Left hindlimb (tissue), 1 donor: ENCODE measurements around the gene MED26.

Experiments
- DNase-seq: peaks from one replicate; pipeline ENCODE4 v3.0.0-alpha.2; 2018

The MED26 gene

GRCh38 chr19:16587833-16588823 is 39.9 kb downstream of the MED26 start:
- DNase-seq = no peak

GRCh38 chr19:16586991-16587832 is 40.8 kb downstream of the MED26 start:
- DNase-seq = no peak

DNA sequence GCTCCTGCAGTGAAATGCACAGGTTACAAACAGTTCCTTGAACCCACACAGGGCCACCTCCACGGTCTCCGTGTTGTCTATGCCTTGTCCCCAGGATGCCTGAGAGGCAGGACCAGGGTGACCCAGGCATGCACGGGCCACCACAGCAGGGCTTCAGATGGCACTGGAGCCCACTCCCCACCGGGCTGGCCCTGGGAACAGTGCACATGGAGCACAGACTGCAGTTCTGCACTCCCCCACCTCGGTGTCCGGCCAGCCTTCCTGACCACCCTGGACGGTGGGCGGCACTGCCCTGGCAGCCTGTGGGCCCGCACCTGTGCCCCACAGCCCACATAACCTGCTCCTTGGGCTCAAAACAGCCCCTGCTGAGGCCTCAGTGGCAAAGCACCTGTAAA is 41.5 kb downstream of the MED26 start:
- no peak for DNase-seq

GRCh38 chr19:16585808-16586476 is 42.1 kb downstream of the MED26 start:
- DNase-seq = no peak

- DNase-seq = no peak
These were observed 42.8 kb downstream of the MED26 start for GRCh38 chr19:16585094-16585801.

DNA sequence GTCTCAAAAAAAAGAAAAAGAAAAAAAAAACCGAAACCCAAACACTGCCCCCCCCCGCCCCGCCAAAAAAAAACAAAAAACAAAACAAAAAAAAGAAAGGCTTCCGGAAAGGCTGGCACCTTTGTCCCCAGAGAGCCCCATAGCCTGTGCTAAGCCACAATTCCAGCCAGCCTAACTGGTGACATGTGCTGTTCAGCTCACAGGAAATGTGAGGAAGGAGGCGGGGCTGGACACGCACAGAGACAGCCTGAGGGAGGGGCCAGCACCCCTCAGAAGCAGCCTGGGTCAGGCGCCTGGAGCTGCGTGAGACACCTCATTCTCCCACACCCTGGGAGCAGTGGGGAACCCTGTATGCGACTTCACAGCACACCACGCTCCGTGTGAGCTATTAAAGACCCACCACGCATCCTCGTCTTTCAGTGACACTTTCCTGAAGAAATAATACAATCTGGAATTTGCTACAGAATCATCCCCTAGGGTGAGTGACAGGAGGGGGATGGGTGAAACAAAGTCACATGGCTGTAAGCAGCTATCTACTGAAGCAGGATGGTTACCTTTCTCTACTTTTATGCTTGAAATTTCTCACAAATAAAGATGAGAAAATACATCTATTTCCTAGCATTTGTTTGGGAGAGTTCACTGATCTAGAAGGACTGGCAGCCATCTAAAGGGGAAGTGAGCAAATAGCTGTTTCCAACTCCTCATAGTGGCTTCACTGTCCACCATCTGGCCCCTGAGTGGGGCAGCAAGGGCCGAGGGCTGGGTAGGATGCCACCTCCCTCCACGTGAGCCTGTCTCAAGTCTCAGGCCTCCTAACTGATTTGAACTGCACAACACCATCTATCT is 43.5 kb downstream of the MED26 start:
- peak; percentile 70 for DNase-seq

DNA sequence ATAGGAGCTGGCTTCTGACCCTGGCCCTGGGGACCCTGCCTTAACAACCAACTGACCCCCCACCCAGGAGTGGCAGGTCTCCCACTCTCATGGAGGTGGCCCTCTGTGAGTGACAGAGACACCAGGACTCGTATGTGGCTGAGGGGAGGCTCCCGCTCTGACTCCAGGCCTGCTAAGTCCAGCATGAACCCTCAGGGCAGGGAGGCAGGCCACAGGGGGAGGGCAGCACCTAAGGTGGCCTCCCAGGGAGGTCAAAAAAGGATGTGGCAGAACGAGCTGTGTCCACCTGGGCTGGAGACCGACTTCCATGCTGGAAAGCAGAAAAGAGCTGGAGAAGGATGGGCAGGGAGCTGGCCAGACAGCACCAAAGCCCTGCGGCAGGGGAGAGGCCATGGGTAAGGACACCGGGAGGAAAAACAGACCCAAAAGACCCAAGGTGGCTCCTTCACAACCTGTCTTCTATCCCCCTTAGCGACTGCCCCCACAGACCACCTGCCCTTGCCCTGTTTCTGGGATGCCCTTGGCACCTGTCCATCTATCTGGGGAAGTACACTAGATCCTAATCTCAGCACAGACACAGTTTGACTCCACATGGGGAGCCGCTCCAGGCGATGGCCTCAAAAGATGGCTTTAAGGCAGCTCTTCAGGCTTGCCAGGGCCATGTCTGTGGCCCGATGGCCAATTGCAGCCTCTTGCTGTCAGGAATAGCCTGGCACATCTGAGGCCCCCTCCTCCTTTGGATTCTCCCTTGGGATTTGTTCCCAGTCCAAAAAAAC is 45.3 kb downstream of the MED26 start:
- DNase-seq = no peak

DNA sequence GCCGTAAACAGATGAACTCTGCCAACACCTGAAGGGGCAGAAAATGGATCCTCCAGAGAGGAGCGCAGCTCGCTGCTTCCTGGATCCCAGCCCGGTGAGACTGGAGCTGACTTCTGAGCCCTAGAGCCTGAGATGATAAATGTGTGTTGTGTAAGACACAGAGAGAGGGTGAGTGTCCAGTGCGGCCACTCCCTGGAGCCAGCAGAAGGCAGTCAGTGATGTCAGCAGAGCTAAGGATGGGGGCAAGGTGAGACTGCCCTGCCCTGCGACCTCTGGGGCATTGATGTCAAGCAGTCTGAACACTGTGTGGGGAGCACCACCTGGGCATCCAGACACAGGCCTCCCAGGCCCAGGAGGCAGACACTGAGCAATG is 46.0 kb downstream of the MED26 start:
- DNase-seq = no peak

DNA sequence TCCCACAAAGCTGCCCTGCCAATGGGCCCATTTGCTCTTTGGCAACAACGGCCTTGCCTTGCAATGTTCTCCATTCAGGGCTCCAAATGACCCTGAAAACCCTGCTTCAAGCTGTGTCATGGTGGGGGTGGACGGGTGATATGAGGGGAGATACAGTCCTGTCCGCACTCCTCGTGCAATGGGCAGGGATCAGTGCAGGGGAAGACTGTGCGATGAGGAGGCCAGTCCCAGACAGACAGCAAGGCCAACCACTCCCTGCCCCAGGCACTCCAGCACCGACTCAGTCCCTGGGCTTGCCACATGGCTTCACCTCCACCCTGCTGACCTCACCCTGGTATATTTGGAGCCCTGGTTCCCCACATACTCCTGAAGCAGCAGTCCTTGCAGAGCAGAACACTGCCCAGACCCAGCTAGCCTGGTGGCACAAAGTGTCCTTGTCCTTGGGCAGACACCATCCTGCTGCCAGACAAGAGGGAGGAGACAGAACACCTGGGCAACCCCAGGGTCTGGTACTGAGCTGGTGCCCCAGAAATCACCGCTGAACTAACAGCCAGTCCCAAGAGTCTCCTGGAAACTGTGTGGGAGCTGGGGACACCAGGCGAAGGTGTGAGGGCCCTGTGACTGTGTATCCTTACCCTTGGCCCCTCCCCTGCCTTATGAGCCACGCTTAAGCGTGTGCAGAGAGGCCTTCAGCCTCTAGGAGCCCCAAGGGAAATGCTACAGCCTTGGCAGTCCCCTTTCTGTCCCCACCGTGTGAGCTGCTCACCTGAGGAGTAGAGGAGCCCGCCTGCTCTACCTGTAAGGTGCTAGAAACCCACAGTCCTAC is 46.6 kb downstream of the MED26 start:
- no peak for DNase-seq

GRCh38 chr19:16579381-16579780 is 48.6 kb downstream of the MED26 start:
- no peak for DNase-seq

DNA sequence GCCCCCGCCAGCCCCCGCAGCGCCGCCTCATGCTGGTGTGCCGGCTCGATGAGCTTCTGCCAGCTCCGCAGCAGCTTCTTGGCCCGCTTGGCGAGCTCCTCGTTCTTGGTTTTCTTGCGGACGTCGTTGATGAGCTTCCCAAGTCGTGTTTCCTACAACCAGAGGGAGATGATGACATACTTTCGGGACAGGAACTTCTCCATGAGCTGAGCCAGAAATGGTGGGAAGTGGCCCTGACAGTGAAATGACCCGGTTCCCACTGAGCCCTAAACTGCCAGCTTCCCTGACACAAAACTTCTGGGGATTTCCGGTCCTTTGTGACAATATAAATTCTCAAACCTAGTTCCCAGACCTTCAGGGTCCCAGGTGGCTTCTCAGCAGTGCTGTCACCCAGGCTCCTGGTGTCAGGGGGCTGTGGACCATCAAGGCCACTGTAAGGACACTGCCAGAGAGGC is 50.4 kb downstream of the MED26 start:
- no peak for DNase-seq

GRCh38 chr19:16576690-16577530 is 51.1 kb downstream of the MED26 start:
- DNase-seq = no peak

- no peak for DNase-seq
These were observed 51.9 kb downstream of the MED26 start for GRCh38 chr19:16575861-16576689.

DNA sequence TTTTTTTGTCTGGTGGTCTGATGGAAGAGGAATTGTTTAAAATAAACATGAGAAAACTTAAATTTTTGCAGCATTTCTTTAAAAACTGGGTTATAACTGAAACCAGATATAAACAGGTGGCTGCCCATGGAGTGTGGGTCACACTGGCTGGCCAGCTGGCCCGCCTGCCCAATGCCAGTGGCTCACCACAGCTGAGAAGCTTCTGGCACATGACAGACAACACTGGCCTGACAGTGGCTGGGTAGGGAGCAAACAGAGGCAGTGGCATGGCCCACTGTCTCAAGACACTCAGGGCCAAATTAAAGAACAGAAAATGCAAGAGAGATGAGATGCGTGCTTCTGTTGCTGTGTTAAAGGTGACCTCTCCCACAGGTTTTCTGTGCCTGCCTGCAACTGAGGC is 52.7 kb downstream of the MED26 start:
- DNase-seq = no peak

GRCh38 chr19:16573925-16574324 is 54.1 kb downstream of the MED26 start:
- DNase-seq = no peak

- DNase-seq = no peak
These were observed 54.7 kb downstream of the MED26 start for GRCh38 chr19:16573296-16573695.

DNA sequence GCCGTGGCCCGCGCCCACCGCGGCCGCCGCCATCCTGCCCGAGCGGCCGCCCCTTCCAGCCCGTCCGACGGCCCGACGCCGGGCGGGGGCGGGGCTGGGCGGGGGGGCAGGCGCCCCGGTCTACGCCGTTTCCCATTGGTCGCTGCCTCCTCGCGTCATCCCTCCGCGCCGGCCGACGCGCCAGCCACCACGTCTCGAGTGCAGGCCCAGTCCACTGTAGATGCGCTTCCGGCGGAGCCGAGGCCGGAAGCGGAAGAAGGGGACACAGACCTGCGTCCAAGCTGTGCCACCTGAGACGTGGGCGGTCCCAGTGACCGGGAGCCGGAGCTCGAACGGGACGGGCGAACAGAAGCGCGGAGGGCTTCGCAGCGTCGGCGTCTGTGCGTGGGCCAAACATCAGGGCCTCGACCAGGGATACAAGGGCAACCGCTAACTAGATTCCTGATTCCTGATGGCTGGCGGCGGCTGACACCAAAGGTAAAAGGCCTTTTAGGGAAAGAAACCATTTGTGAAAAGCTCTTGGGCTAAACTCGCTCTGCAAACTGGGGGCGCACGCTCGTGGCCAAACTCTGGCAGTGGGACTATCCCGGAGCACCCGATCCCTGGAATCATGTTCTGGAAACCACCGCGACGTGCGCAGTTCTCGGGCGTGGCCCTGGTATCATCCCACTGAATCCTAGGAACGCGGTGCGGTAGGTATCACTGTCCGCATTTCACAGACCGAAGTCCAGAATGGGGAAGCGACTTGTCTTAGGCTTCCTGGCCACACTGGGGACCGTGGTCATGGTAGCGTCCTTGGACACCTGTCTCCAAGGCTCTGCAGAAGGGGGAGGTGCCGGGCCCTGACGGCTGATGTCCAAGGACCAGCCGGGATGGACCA is 55.4 kb downstream of the MED26 start, which contains the start of gene SLC35E1:
SLC35E1 (minus strand) TSS at position 84 of the 880 bp plus-strand sequence; CDS start at position 33, 51 bp downstream.
- DNase-seq = peak; percentile 97
